GM18498 (cell line): Measurements from ENCODE around the gene SLC15A1.

ENCODE experiments used
- ATAC-seq: cut with Tn5 transposase; IDR thresholded peaks from one replicate; pipeline ENCODE4 v1.9.1; 2021; ENCODE audit warnings: mild to moderate bottlenecking, moderate library complexity; ENCODE audit not compliant: unreplicated experiment

The SLC15A1 gene

GRCh38 chr13:98752467-98753290, at the start of gene SLC15A1:
Gene SLC15A1, minus strand, starts transcription at chr13:98752672. Its CDS starts 74 bp downstream, at chr13:98752598.
- ATAC-seq: no peak

- ATAC-seq: no peak
Observed at GRCh38 chr13:98801626-98802418, 49.4 kb upstream of the SLC15A1 start.

- no peak for ATAC-seq
Observed at GRCh38 chr13:98800078-98800477, 47.6 kb upstream of the SLC15A1 start.

- ATAC-seq: no peak
Observed at GRCh38 chr13:98798849-98799645, 46.6 kb upstream of the SLC15A1 start.

GRCh38 chr13:98797456-98797855, 45.0 kb upstream of the SLC15A1 start:
- ATAC-seq: no peak

GRCh38 chr13:98796798-98797197, 44.3 kb upstream of the SLC15A1 start:
- no peak for ATAC-seq

GRCh38 chr13:98796191-98796590, 43.7 kb upstream of the SLC15A1 start:
- no peak for ATAC-seq

GRCh38 chr13:98795220-98795619, 42.7 kb upstream of the SLC15A1 start:
- no peak for ATAC-seq

GRCh38 chr13:98794498-98794897, 42.0 kb upstream of the SLC15A1 start:
- ATAC-seq: no peak

GRCh38 chr13:98792785-98793495, 40.5 kb upstream of the SLC15A1 start:
- ATAC-seq: no peak

- ATAC-seq: no peak
Observed at GRCh38 chr13:98792321-98792720, 39.8 kb upstream of the SLC15A1 start.

- no peak for ATAC-seq
Observed at GRCh38 chr13:98791611-98792010, 39.1 kb upstream of the SLC15A1 start.

GRCh38 chr13:98787996-98788395, 35.5 kb upstream of the SLC15A1 start:
- no peak for ATAC-seq

GRCh38 chr13:98787173-98787572, 34.7 kb upstream of the SLC15A1 start:
- no peak for ATAC-seq

- no peak for ATAC-seq
Observed at GRCh38 chr13:98786023-98786422, 33.6 kb upstream of the SLC15A1 start.

- ATAC-seq: no peak
Observed at GRCh38 chr13:98785405-98785804, 32.9 kb upstream of the SLC15A1 start.

GRCh38 chr13:98784666-98785065, 32.2 kb upstream of the SLC15A1 start:
- no peak for ATAC-seq

- no peak for ATAC-seq
Observed at GRCh38 chr13:98783856-98784478, 31.5 kb upstream of the SLC15A1 start.

- no peak for ATAC-seq
Observed at GRCh38 chr13:98782654-98783053, 30.2 kb upstream of the SLC15A1 start.

- ATAC-seq: no peak
Observed at GRCh38 chr13:98781905-98782304, 29.4 kb upstream of the SLC15A1 start.
